Measurements from ENCODE around the gene IL17RE.

Gene IL17RE

DNA sequence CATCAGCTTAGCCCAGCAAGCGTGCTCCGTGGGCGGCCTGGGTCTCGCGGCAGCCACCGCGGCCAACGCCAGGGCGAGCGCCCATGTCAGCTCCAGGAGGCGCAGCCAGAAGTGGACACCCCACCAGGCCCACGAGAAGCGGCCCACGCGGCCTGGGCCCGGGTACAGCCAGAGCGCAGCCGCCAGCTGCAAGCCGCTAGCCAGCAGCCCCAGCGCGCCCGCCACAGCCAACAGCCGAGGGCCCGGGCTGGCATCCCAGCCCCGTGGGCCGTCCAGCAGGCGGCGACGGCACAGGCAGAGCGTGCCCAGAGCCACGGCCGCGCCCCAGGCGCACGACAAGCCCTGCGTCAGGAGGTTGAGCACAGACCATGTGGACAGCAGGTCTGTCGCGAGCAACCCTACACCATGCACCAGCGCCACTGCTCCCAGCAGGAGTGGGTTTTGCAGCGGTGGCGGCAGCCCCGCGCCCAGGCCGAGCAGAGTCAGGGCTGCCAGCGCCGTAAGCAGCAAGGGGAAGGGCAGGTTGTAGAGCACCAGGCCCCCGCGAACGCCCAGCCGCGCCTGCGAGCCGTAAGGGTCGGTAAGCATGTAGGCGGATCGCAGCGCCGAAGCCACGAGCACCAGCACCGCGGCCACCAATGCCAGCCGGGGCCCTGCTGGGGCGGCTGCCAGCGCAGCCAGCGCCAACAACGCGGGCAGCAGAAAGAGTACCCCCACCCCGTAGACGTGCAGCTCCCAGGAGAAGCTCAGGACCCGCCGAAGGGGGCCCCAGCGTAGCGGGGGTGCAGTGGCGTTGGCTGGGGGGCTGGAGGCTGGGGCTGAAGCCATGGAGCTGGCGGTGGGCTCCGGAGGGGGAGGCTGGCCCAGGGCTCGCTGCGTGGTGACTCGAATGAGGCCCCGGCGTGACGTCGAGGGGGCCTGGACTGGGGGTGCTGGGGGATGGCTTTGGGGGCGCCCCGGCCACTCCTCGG lies 44.7 kb downstream of the IL17RE start:
- TF ChIP-seq, protein P1, sequence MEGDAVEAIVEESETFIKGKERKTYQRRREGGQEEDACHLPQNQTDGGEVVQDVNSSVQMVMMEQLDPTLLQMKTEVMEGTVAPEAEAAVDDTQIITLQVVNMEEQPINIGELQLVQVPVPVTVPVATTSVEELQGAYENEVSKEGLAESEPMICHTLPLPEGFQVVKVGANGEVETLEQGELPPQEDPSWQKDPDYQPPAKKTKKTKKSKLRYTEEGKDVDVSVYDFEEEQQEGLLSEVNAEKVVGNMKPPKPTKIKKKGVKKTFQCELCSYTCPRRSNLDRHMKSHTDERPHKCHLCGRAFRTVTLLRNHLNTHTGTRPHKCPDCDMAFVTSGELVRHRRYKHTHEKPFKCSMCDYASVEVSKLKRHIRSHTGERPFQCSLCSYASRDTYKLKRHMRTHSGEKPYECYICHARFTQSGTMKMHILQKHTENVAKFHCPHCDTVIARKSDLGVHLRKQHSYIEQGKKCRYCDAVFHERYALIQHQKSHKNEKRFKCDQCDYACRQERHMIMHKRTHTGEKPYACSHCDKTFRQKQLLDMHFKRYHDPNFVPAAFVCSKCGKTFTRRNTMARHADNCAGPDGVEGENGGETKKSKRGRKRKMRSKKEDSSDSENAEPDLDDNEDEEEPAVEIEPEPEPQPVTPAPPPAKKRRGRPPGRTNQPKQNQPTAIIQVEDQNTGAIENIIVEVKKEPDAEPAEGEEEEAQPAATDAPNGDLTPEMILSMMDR (IDR thresholded peaks at IDR 0.05; ENCODE audit: extremely low read depth, missing control alignments): no peak
- DNase-seq (ENCODE audit: low spot score): peak; percentile 20

DNA sequence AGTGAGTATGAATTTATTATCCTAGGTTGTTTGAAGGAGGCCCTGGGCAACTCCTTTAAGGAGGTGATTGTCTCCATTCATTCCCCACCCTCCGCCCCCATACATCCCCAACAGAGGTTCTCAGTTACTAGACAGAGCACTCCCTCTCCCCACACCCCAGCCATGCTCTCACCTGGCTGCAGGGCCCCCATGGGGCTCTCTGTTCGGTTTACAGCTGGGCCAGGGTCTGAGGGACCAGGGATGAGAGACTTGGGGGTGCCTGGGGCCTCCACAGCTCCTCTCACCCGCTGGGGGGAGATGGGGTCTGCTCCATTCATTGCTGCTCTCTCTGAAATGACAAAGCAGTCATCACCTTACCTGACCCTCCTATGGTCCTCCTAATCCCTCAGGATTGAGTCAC lies 45.9 kb downstream of the IL17RE start:
- TF ChIP-seq, protein P1 (IDR thresholded peaks at IDR 0.05; ENCODE audit: extremely low read depth, missing control alignments): no peak
- peak; percentile 16 for DNase-seq (ENCODE audit: low spot score)

DNA sequence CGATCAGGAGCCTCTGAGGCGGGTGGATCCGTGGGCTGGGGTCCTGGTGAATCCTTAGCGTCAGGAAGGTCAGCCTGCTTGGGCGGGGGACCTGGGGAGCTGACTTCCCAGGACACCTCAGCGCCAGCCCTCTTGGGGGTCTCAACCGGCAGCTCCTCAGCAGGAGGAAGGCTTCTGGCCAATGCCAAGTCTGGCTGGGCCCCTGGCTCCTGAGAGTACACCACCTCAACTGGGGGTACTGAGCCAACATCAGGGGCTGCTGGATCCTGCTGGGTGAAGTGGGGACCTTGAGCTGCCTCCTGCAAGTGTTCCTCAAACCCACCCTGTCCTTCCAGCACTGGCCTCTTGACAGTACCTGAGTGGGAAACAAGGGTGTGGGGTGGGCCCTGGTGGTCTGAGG lies 46.5 kb downstream of the IL17RE start:
- TF ChIP-seq, protein P1 (IDR thresholded peaks at IDR 0.05; ENCODE audit: extremely low read depth, missing control alignments): no peak
- DNase-seq (ENCODE audit: low spot score): peak; percentile 12

DNA sequence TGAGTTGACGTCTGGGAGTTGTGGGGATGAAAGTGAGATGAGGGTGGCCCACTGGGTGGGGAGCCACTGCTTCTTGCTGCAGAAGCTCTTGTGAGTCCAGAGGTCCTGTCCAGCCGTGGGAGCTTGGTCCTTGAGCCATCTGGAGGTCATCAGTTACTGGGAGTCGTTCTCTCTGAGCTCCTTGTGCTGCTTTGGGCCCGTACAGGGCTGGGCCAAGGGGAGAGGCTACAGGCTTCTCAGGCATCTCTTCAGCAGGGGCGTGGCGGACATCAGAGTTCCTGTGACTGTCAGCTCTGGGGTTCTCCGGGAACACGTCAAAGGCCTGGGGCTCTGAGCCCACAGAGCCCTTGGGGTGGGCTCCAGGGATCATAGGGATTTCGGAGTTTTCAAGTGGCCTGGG lies 47.0 kb downstream of the IL17RE start:
- DNase-seq (ENCODE audit: low spot score): peak; percentile 20
- TF ChIP-seq, protein P1 (IDR thresholded peaks at IDR 0.05; ENCODE audit: extremely low read depth, missing control alignments): no peak

DNA sequence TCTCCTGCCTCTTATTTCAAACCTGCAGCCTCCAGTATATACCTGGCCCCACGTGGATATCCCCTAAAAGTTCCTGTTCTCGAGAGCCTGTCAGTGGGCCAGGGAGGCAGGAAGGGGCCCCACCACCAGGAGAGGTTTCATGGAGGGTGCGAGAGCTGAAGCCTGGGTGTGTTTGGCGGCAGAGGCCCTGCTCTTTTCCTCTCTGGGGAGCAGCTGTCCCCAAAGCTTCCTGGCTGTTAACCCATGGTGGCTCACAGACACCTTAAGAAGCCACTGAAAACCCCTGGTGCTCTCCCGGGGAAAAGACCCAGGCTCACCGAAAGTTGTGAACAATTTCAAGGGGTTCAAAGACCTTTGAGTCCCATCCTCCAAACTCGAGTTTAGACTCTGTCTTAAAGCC lies 48.5 kb downstream of the IL17RE start:
- TF ChIP-seq, protein P1 (IDR thresholded peaks at IDR 0.05; ENCODE audit: extremely low read depth, missing control alignments): no peak
- DNase-seq (ENCODE audit: low spot score): peak; percentile 82

DNA sequence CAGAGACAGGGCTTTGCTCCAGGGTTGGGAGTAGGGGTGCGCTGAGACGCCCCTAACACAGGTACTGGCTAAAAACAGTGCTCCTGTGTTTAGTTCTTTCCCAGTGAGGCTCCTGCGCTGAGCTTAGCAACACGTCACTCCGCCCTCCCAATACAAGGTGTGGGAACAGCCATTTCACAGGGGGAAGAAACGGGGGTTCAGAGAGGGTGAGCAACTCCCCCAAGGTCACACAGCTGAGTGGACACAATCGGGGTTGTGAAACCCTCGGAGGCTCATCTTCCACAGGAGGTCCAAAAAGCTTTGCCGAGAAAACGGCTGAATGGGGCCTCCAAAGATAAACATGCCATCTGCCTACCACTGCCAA lies 48.9 kb downstream of the IL17RE start:
- TF ChIP-seq, protein P1 (IDR thresholded peaks at IDR 0.05; ENCODE audit: extremely low read depth, missing control alignments): no peak
- DNase-seq (ENCODE audit: low spot score): peak; percentile 56

DNA sequence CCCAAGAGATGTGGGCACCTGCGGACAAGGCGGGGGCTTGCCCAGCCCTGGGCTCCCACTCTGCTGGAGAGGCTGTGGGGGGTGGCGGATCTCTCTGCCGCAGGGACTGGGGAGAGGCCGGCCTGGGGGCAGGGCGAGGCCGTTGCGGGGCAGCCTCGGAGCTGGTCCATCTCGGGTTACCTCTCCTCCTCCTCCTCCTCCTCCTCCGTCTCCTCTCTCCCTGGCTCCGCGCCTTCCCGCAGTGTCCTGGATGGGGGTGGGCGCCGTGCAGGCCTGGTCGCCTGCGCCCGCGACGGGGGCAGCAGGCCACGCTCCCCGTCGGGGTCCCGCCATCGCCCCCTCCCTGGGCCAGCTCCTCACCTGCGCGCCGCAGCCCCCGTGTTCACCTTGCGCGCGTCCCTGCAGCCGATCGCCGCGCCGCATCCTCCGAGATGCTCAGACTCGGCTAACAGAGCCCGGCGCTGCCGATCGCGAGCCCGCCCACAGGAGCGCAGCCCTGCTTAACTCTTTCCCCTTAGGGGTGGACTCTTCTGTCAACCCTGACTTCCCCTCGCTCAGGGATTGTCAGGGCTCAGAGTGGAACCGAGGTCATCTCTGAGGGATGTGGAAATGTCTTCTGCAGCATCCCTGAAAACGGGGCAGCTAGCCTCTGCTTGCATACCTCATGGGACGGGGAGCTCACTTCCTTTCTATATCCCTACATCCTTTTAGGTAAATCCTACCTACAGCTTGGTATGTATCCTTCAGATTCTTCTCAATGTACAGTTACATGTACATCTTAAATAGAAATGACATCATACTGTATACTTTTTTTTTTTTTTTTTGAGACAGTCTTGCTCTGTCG lies 49.5 kb downstream of the IL17RE start, which contains the start of gene PRRT3:
Gene PRRT3, minus strand, starts transcription at position 447 of the 844 bp plus-strand sequence. CDS start 2,293 bp downstream, outside the sequence.
- DNase-seq (ENCODE audit: low spot score): peak; percentile 86
- TF ChIP-seq, protein P1 (IDR thresholded peaks at IDR 0.05; ENCODE audit: extremely low read depth, missing control alignments): no peak

Data from GM20000 (cell line).